Measurements from ENCODE around the gene ATP2C2.

DNA sequence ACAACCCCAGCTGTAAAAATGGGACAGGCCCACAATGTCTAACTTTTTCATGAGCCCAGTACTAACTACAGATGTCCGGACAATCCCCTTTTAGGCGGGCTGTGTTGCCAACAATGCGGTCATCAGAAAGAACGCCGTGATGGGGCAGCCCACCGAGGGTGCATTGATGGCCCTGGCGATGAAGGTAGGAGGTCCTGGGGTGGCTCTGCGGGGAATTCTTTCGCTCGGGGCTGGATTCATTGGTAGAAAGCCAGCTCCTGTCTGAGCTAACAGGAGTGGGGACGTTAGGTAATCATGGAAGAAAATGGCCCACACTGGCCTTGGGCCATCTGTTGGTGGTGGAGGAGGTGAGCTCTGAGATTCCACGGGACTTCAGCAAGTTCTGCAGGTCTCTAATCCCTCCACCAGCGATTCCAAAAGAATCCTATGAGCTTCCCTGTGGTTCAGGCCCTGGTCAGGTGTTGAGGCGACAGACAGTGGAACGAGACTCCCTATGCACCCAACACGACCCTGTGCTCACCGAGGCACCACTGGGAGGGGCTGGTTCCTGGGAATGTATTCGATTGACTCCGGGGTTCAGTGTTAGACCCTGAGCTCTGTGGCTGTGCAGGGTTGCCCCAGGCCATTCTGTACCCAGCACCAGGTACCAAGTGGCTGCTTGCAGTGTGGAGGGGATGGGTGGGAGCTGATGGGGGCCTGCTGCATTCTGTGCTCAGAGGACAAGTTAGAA is 74.2 kb downstream of the ATP2C2 start:
- TF ChIP-seq, protein P1, sequence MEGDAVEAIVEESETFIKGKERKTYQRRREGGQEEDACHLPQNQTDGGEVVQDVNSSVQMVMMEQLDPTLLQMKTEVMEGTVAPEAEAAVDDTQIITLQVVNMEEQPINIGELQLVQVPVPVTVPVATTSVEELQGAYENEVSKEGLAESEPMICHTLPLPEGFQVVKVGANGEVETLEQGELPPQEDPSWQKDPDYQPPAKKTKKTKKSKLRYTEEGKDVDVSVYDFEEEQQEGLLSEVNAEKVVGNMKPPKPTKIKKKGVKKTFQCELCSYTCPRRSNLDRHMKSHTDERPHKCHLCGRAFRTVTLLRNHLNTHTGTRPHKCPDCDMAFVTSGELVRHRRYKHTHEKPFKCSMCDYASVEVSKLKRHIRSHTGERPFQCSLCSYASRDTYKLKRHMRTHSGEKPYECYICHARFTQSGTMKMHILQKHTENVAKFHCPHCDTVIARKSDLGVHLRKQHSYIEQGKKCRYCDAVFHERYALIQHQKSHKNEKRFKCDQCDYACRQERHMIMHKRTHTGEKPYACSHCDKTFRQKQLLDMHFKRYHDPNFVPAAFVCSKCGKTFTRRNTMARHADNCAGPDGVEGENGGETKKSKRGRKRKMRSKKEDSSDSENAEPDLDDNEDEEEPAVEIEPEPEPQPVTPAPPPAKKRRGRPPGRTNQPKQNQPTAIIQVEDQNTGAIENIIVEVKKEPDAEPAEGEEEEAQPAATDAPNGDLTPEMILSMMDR (IDR thresholded peaks at IDR 0.05; ENCODE audit: borderline replicate concordance, extremely low read depth, low read length, poor library complexity, severe bottlenecking) = no peak
- no peak for TF ChIP-seq EZH2 (IDR thresholded peaks at IDR 0.05; ENCODE audit: borderline replicate concordance, low read depth, low read length, severe bottlenecking)
